Neuron (in vitro differentiated cells): ENCODE results near the gene ANKRD55.

Experiments
- H2AFZ ChIP-seq: one replicate; pipeline ENCODE4 v1.6.1; 2013; ENCODE audit warnings: low read depth, mild to moderate bottlenecking, inconsistent platforms, low read length, moderate library complexity
- H3K27me3 ChIP-seq: one replicate; pipeline ENCODE4 v1.6.1; 2013; ENCODE audit warnings: low read length; ENCODE audit not compliant: insufficient read depth
- H3K36me3 ChIP-seq: one replicate; pipeline ENCODE4 v1.6.1; 2013; ENCODE audit warnings: low read length; ENCODE audit not compliant: insufficient read depth
- H3K4me1 ChIP-seq: one replicate; pipeline ENCODE4 v1.6.1; 2013; ENCODE audit warnings: low read length; ENCODE audit not compliant: insufficient read depth
- H3K4me3 ChIP-seq: 2 replicates; pipeline ENCODE4 v1.5.1; 2013; ENCODE audit warnings: mild to moderate bottlenecking, low read length, moderate library complexity
- H3K9me3 ChIP-seq: one replicate; pipeline ENCODE4 v1.6.1; 2013; ENCODE audit warnings: low read length

Gene ANKRD55

DNA sequence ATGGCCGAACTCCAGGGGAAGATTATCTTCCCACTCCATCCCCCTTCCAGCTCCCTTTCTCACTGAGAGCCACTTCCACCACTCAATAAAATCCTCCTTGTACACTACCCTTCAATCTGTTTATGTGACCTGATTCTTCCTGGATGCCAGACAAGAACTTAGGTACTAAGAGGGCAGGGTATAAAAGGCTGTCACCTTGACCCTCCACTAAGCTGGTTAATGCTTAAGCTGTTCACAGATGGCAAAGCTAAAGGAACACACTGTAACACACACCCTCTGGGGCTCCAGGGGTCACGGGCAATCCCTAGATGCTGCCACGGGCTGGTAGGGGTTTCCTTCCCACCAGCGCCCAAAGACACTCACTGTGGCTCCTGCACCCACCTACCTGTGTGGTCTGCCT, 179.8 kb downstream of the ANKRD55 start:
- Histone ChIP-seq H3K4me1 (no peaks in the 10 kb centered on the region), H3K27me3 (no peaks in the 10 kb centered on the region), H2AFZ (no peak overlapping the region), H3K9me3 (no peaks in the 10 kb centered on the region), H3K36me3 (no peaks in the 10 kb centered on the region), H3K4me3 (no peak overlapping the region)

DNA sequence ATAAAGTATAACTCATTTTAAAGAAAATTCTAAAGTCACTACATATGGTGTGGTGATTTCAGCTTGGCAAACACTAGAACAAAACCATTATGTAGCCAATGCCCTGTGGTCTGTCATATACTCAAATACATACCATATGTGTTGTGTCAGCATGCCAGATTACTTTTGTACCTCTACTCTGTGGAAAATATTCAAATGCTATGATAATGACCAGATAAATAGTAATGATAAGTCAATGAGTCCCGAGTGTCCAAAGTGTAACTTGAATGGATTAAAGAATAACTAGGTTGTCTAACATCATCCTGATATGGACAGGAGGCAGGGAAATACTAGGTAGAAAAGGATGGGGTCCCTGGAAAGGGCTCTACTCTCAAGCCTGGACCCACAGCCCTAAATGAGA, 180.4 kb downstream of the ANKRD55 start:
- no peaks in the 10 kb centered on the region for H3K27me3 ChIP-seq
- H2AFZ ChIP-seq: no peak overlapping the region
- H3K9me3 ChIP-seq: no peaks in the 10 kb centered on the region
- H3K4me1 ChIP-seq: no peaks in the 10 kb centered on the region
- no peaks in the 10 kb centered on the region for H3K36me3 ChIP-seq
- no peak overlapping the region for H3K4me3 ChIP-seq

GRCh38 chr5:56050551-56051255, 182.4 kb downstream of the ANKRD55 start:
- no peak overlapping the region for H3K4me3 ChIP-seq
- H3K4me1 ChIP-seq: no peaks in the 10 kb centered on the region
- H3K9me3 ChIP-seq: no peaks in the 10 kb centered on the region
- no peaks in the 10 kb centered on the region for H3K36me3 ChIP-seq
- H3K27me3 ChIP-seq: no peaks in the 10 kb centered on the region
- H2AFZ ChIP-seq: no peak overlapping the region
